GM12891 (cell line): ENCODE results near the gene USP4.

Source experiments
- POLR2A ChIP-seq: IDR thresholded peaks from 2 replicates; pipeline ENCODE4 v1.6.1; 2011; ENCODE audit warnings: low read depth, low read length, control low read depth
- POLR2AphosphoS5 ChIP-seq: IDR thresholded peaks from 2 replicates; pipeline ENCODE4 v1.6.1; 2011; ENCODE audit warnings: low read depth, low read length, control low read depth

DNA sequence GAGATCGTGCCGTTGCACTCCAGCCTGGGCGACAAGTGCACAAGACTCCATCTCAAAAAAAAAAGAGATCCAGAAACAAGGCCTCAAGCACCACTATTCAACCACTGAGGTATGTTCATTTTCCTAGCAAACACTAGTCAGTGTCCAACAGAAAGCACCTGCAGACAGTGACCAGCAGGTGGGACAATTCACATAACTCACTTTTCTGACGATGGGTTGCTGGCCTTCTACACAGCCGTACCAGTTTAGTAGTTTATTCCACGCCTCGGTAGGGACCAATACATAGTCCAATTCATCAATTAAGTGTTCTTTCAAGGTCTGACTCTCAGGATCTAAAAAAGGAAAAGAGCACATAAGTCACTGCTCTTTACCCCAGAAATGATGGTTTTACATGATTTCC, 12.4 kb downstream of the USP4 start:
- TF ChIP-seq POLR2AphosphoS5 (no peak), POLR2A (no peak)
